Smooth muscle cell (in vitro differentiated cells): ENCODE results near the gene HSPA5. TPM values are rescaled to one million over a fixed set of nuclear protein-coding genes. Genes with fewer than 3 reads are reported as not detected.
"Not testable (repeated sequence)": the region's sequence is repeated elsewhere in the genome, so short reads cannot be mapped to it uniquely, and the experiment has no call there.

ENCODE experiments used
- DNase-seq: peaks from one replicate; lab custom pipeline; 2025; ENCODE audit not compliant: unreplicated experiment; lab: John Stamatoyannopoulos, UW
- H2AFZ ChIP-seq: fragments of 200-600 bp; sonication (generic); 2 replicates; pipeline ENCODE4 v1.6.0; 2016; ENCODE audit warnings: antibody characterized with exemption, low read depth, mild to moderate bottlenecking
- H3F3A ChIP-seq: fragments of 200-600 bp; sonication (generic); 2 replicates; pipeline ENCODE4 v1.6.0; 2017; ENCODE audit warnings: antibody characterized with exemption, low read depth
- H3K27ac ChIP-seq: fragments of 200-600 bp; sonication (generic); 2 replicates; pipeline ENCODE4 v1.5.1; 2016; ENCODE audit warnings: low read depth, mild to moderate bottlenecking
- H3K27me3 ChIP-seq: fragments of 200-600 bp; sonication (generic); 2 replicates; pipeline ENCODE4 v1.6.1; 2016; ENCODE audit warnings: low read depth, mild to moderate bottlenecking
- H3K36me3 ChIP-seq: fragments of 200-600 bp; sonication (generic); 2 replicates; pipeline ENCODE4 v1.5.1; 2016; ENCODE audit warnings: low read depth
- H3K4me1 ChIP-seq: fragments of 200-600 bp; sonication (generic); 2 replicates; pipeline ENCODE4 v1.5.1; 2016; ENCODE audit warnings: low read depth
- H3K4me2 ChIP-seq: fragments of 200-600 bp; sonication (generic); 2 replicates; pipeline ENCODE4 v1.6.0; 2016; ENCODE audit warnings: mild to moderate bottlenecking
- H3K4me3 ChIP-seq: fragments of 200-600 bp; sonication (generic); 2 replicates; pipeline ENCODE4 v1.5.1; 2016; ENCODE audit warnings: mild to moderate bottlenecking
- H3K79me2 ChIP-seq: fragments of 200-600 bp; sonication (generic); 2 replicates; pipeline ENCODE4 v1.6.0; 2016; ENCODE audit warnings: low read depth, mild to moderate bottlenecking
- H3K9ac ChIP-seq: fragments of 200-600 bp; sonication (generic); 2 replicates; pipeline ENCODE4 v1.6.0; 2016; ENCODE audit warnings: low read depth
- H3K9me3 ChIP-seq: fragments of 200-600 bp; sonication (generic); replicated peaks from 2 replicates; pipeline ENCODE4 v1.5.1; 2016; ENCODE audit warnings: low read depth
- H4K20me1 ChIP-seq: fragments of 200-600 bp; sonication (generic); 2 replicates; pipeline ENCODE4 v1.6.0; 2016; ENCODE audit warnings: low read depth
- CTCF ChIP-seq: fragments of 200-600 bp; sonication (generic); IDR thresholded peaks from 2 replicates; pipeline ENCODE4 v1.5.1; 2017; ENCODE audit warnings: borderline replicate concordance, mild to moderate bottlenecking, antibody characterized with exemption; ENCODE audit not compliant: insufficient read depth, poor library complexity, severe bottlenecking
- WGBS: methylation state at CpG from one replicate; pipeline ENCODE4 v1.1.7; 2016; ENCODE audit warnings: low lambda C conversion rate; 5-methylcytosine and 5-hydroxymethylcytosine counted together
- polyA plus RNA-seq: library from polyadenylated mRNA; unstranded; fragments of >200 nt; fragmentation: Nextera tagmentation; extraction: Ambion mirVana; gene quantifications from 2 replicates; pipeline ENCODE4 v1.2.1, GENCODE V29; 2016
- total RNA-seq: library from RNA; depleted of rRNA; stranded (reverse); fragments of >200 nt; gene quantifications from 2 replicates; pipeline ENCODE4 v1.2.3, GENCODE V29; 2014

HSPA5 gene
- total and polyA plus RNA-seq, 2 experiments from 2014 or later, result 180 to 605 TPM

GRCh38 chr9:125235804-125236519, 5.2 kb downstream of the HSPA5 start:
- peaks cover 59% of the 10 kb centered on the region for H3K79me2 ChIP-seq
- peaks cover 70% of the 10 kb centered on the region for H4K20me1 ChIP-seq
- no peak for DNase-seq
- peak overlapping the region; percentile 93 for H3K4me2 ChIP-seq
- peaks cover 24% of the 10 kb centered on the region for H3K36me3 ChIP-seq
- H3K4me3 ChIP-seq, result peak overlapping the region; percentile 98
- H3K4me1 ChIP-seq, result peaks cover 41% of the 10 kb centered on the region
- peak overlapping the region; percentile 27 for H3K9ac ChIP-seq
- no peak for TF ChIP-seq CTCF
- WGBS, result 82% methylated on average over 5 of the region's 5 CpGs
- no peak overlapping the region for H2AFZ ChIP-seq
- peaks cover 42% of the 10 kb centered on the region for H3F3A ChIP-seq
- no peaks in the 10 kb centered on the region for H3K27me3 ChIP-seq
- H3K9me3 ChIP-seq, result no peaks in the 10 kb centered on the region
- peak overlapping the region; percentile 97 for H3K27ac ChIP-seq

- 86% methylated on average over 8 of the region's 8 CpGs for WGBS
These were observed 7.0 kb downstream of the HSPA5 start for GRCh38 chr9:125234099-125234498.

GRCh38 chr9:125233678-125234077, 7.5 kb downstream of the HSPA5 start:
- no peak for DNase-seq
- 1% methylated on average over 3 of the region's 3 CpGs for WGBS
- peaks cover 21% of the 10 kb centered on the region for H3K36me3 ChIP-seq
- H4K20me1 ChIP-seq, result peaks cover 47% of the 10 kb centered on the region
- peaks cover 25% of the 10 kb centered on the region for H3K4me1 ChIP-seq
- no peak overlapping the region for H3K4me3 ChIP-seq
- H3K4me2 ChIP-seq, result no peak overlapping the region
- TF ChIP-seq CTCF, result no peak
- peaks cover 34% of the 10 kb centered on the region for H3F3A ChIP-seq
- H3K9me3 ChIP-seq, result no peaks in the 10 kb centered on the region
- no peaks in the 10 kb centered on the region for H3K27me3 ChIP-seq
- H2AFZ ChIP-seq, result no peak overlapping the region
- no peak overlapping the region for H3K9ac ChIP-seq
- H3K27ac ChIP-seq, result peak overlapping the region; percentile 97
- H3K79me2 ChIP-seq, result peaks cover 36% of the 10 kb centered on the region

More at GRCh38 chr9:125234099-125234498, 7.0 kb downstream of the HSPA5 start:
- peaks cover 51% of the 10 kb centered on the region for H4K20me1 ChIP-seq
- DNase-seq, H3K4me2 ChIP-seq, H3K4me3 ChIP-seq, H3K27me3 ChIP-seq, H2AFZ ChIP-seq, H3K9me3 ChIP-seq: not testable (repeated sequence)
- H3F3A ChIP-seq, result peaks cover 34% of the 10 kb centered on the region
- peaks cover 40% of the 10 kb centered on the region for H3K79me2 ChIP-seq
- H3K27ac ChIP-seq, result peak overlapping the region; percentile 97
- H3K4me1 ChIP-seq, result peaks cover 29% of the 10 kb centered on the region
- peaks cover 24% of the 10 kb centered on the region for H3K36me3 ChIP-seq
- H3K9ac ChIP-seq, result peak overlapping the region; percentile 6

- H3K4me3 ChIP-seq, result no peak overlapping the region
- no peak overlapping the region for H3K27ac ChIP-seq
- no peaks in the 10 kb centered on the region for H4K20me1 ChIP-seq
- H3K79me2 ChIP-seq, result no peaks in the 10 kb centered on the region
- no peaks in the 10 kb centered on the region for H3K27me3 ChIP-seq
- DNase-seq, result no peak
- H3K4me2 ChIP-seq, result no peak overlapping the region
- 95% methylated on average over 6 of the region's 6 CpGs for WGBS
- H3K9me3 ChIP-seq, result no peaks in the 10 kb centered on the region
- no peaks in the 10 kb centered on the region for H3F3A ChIP-seq
- no peak for TF ChIP-seq CTCF
- no peak overlapping the region for H3K9ac ChIP-seq
- H2AFZ ChIP-seq, result no peak overlapping the region
- H3K4me1 ChIP-seq, result no peaks in the 10 kb centered on the region
- H3K36me3 ChIP-seq, result peaks cover 3% of the 10 kb centered on the region
These were observed 13.4 kb downstream of the HSPA5 start for GRCh38 chr9:125227761-125228160.

GRCh38 chr9:125224858-125225257, 16.3 kb downstream of the HSPA5 start:
- not testable (repeated sequence) for H3K27ac ChIP-seq, H3K79me2 ChIP-seq, H3K4me2 ChIP-seq, H3K27me3 ChIP-seq, H4K20me1 ChIP-seq, H3K9me3 ChIP-seq, H3K4me1 ChIP-seq, H3K36me3 ChIP-seq, H2AFZ ChIP-seq, H3K9ac ChIP-seq, H3K4me3 ChIP-seq, DNase-seq, H3F3A ChIP-seq
